ENCODE measurements around the gene SBNO1. TPM values are rescaled to one million over a fixed set of nuclear protein-coding genes. Genes with fewer than 3 reads are reported as not detected.

The SBNO1 gene
- total and polyA plus RNA-seq, 3 donors from 2014 or later, result 91.4 to 114 (median 91.4) TPM

- no peaks in the 10 kb centered on the region for H3K4me1 ChIP-seq
- no peak for DNase-seq
- no peak overlapping the region for H3K27ac ChIP-seq
- H3K27me3 ChIP-seq, result no peaks in the 10 kb centered on the region
- intact Hi-C loops (cut with DNase I; ENCODE audit: low total_unique reads), result no loop called here
- no peaks in the 10 kb centered on the region for H3K36me3 ChIP-seq (ENCODE audit: low read depth, missing control alignments)
- no peak overlapping the region for H3K4me3 ChIP-seq
- WGBS, 2 donors, result 89 to 99% methylated on average over 4 of the region's 4 CpGs
- H3K9me3 ChIP-seq, result no peaks in the 10 kb centered on the region
- TF ChIP-seq CTCF (IDR thresholded peaks at IDR 0.05) (no peak), POLR2A (IDR thresholded peaks at IDR 0.05) (no peak)
These were observed 80.0 kb downstream of the SBNO1 start for GRCh38 chr12:123284669-123285068.

- no peaks in the 10 kb centered on the region for H3K36me3 ChIP-seq (ENCODE audit: low read depth, missing control alignments)
- no peaks in the 10 kb centered on the region for H3K27me3 ChIP-seq
- DNase-seq, result no peak
- no peak overlapping the region for H3K27ac ChIP-seq
- no peaks in the 10 kb centered on the region for H3K9me3 ChIP-seq
- intact Hi-C loops (cut with DNase I; ENCODE audit: low total_unique reads), result no loop called here
- no peak overlapping the region for H3K4me3 ChIP-seq
- H3K4me1 ChIP-seq, result no peaks in the 10 kb centered on the region
- 86 to 91% methylated on average over 8 of the region's 8 CpGs for WGBS, 2 donors
- TF ChIP-seq POLR2A (IDR thresholded peaks at IDR 0.05), result no peak
- TF ChIP-seq CTCF (IDR thresholded peaks at IDR 0.05), result no peak
These were observed 81.2 kb downstream of the SBNO1 start for GRCh38 chr12:123283461-123283860.

GRCh38 chr12:123282111-123282510 is 82.5 kb downstream of the SBNO1 start:
- WGBS, 2 donors, result 84 to 92% methylated on average over 10 of the region's 10 CpGs
- Histone ChIP-seq H3K9me3 (no peaks in the 10 kb centered on the region), H3K27ac (no peak overlapping the region), H3K4me3 (no peak overlapping the region), H3K27me3 (no peaks in the 10 kb centered on the region), H3K4me1 (no peaks in the 10 kb centered on the region), H3K36me3 (ENCODE audit: low read depth, missing control alignments) (no peaks in the 10 kb centered on the region)
- DNase-seq, result no peak
- TF ChIP-seq CTCF (IDR thresholded peaks at IDR 0.05), result no peak
- TF ChIP-seq POLR2A (IDR thresholded peaks at IDR 0.05), result no peak
- intact Hi-C loops (cut with DNase I; ENCODE audit: low total_unique reads), result no loop called here

GRCh38 chr12:123280971-123281370 is 83.7 kb downstream of the SBNO1 start:
- WGBS, 2 donors, result 57 to 64% methylated on average over 2 of the region's 2 CpGs
- no peak for DNase-seq
- no peak overlapping the region for H3K27ac ChIP-seq
- no peaks in the 10 kb centered on the region for H3K27me3 ChIP-seq
- intact Hi-C loops (cut with DNase I; ENCODE audit: low total_unique reads), result no loop called here
- no peaks in the 10 kb centered on the region for H3K9me3 ChIP-seq
- no peak overlapping the region for H3K4me3 ChIP-seq
- H3K4me1 ChIP-seq, result no peaks in the 10 kb centered on the region
- TF ChIP-seq POLR2A (IDR thresholded peaks at IDR 0.05) (no peak), CTCF (IDR thresholded peaks at IDR 0.05) (no peak)
- no peaks in the 10 kb centered on the region for H3K36me3 ChIP-seq (ENCODE audit: low read depth, missing control alignments)

GRCh38 chr12:123278101-123278627 is 86.5 kb downstream of the SBNO1 start:
- no peak for DNase-seq
- TF ChIP-seq POLR2A (IDR thresholded peaks at IDR 0.05) (no peak), CTCF (IDR thresholded peaks at IDR 0.05) (no peak)

More at GRCh38 chr12:123278101-123278627, 86.5 kb downstream of the SBNO1 start:
- H3K27ac ChIP-seq, result no peak overlapping the region
- H3K27me3 ChIP-seq, result no peaks in the 10 kb centered on the region
- H3K4me1 ChIP-seq, result no peaks in the 10 kb centered on the region
- intact Hi-C loops (cut with DNase I; ENCODE audit: low total_unique reads), result no loop called here
- H3K36me3 ChIP-seq (ENCODE audit: low read depth, missing control alignments), result no peaks in the 10 kb centered on the region
- 71 to 73% methylated on average over 2 of the region's 2 CpGs for WGBS, 2 donors
- H3K4me3 ChIP-seq, result no peak overlapping the region
- H3K9me3 ChIP-seq, result no peaks in the 10 kb centered on the region
